ENCODE results near the gene IRGM.
A peak's percentile ranks its signal among the peaks of the same experiment; 100 is the strongest.

Gene IRGM

DNA sequence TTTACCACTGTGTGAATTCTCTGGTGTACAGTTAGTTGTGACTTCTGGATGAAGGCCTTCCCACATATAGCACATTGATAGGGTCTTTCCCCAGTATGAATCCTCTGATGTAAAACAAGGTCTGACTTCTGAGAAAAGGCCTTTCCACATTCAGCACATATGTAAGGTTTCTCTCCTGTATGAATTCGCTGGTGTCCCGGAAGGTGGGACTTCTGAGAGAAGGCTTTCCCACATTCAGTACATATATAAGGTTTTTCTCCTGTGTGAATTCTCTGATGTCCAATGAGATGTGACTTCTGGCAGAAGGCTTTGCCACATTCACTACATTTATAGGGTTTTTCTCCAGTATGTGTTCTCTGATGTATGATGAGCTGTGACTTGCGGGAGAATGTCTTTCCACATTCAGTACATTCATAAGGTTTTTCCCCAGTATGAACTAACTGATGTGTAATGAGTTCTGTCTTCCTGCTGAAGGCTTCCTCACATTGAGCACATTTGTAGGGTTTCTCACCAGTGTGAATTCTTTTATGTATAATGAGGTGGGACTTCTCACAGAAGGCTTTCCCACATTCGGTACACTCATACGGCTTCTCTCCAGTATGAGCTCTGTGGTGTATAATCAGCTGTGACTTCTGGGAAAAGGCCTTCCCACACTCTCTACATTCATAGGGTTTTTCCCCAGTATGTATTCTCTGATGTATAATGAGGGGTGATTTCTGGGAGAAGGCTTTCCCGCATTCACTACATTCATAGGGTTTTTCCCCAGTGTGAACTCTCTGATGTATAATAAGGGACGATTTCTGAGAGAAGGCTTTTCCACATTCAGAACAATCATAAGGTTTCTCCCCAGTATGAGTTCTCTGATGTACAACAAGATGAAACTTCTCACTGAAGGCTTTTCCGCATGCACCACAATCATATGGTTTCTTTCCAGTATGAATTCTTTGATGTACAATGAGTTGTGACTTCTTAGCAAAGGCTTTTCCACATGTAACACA is 49.4 kb downstream of the IRGM start:
- peak; percentile 7 for DNase-seq (ENCODE audit: low read depth, low spot score)
- no peak overlapping the region for H3K4me3 ChIP-seq (ENCODE audit: low read depth, low read length)
- TF ChIP-seq, protein P1, sequence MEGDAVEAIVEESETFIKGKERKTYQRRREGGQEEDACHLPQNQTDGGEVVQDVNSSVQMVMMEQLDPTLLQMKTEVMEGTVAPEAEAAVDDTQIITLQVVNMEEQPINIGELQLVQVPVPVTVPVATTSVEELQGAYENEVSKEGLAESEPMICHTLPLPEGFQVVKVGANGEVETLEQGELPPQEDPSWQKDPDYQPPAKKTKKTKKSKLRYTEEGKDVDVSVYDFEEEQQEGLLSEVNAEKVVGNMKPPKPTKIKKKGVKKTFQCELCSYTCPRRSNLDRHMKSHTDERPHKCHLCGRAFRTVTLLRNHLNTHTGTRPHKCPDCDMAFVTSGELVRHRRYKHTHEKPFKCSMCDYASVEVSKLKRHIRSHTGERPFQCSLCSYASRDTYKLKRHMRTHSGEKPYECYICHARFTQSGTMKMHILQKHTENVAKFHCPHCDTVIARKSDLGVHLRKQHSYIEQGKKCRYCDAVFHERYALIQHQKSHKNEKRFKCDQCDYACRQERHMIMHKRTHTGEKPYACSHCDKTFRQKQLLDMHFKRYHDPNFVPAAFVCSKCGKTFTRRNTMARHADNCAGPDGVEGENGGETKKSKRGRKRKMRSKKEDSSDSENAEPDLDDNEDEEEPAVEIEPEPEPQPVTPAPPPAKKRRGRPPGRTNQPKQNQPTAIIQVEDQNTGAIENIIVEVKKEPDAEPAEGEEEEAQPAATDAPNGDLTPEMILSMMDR (IDR thresholded peaks at IDR 0.05; ENCODE audit: low read depth, low read length): no peak
- in situ Hi-C loops (cut with HindIII; ENCODE audit: low sequenced_read_pairs): no loop called here
